Measurements from ENCODE around the gene TES.
A peak's percentile ranks its signal among the peaks of the same experiment; 100 is the strongest.

TES gene

DNA sequence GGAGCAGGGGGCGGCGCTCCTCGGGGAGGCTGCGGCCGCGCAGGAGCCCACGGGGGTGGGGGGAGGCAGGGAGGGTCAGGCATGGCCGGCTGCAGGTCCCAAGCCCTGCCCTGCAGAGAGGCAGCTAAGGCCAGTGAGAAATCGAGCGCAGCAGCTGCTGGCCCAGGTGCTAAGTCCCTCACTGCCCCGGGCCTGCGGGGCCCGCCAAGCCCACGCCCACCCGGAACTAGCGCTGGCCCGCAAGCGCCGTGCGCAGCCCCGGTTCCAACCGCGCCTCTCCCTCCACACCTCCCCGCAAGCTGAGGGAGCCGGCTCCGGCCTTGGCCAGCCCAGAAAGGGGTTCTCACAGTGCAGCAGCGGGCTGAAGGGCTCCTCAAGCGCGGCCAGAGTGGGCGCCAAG lies 28.3 kb upstream of the TES start:
- H3K27ac ChIP-seq, result no peak overlapping the region
- no peaks in the 10 kb centered on the region for H3K36me3 ChIP-seq (replicated peaks)
- no peak overlapping the region for H3K4me3 ChIP-seq (ENCODE audit: low read depth, low read length)
- TF ChIP-seq, protein P1, sequence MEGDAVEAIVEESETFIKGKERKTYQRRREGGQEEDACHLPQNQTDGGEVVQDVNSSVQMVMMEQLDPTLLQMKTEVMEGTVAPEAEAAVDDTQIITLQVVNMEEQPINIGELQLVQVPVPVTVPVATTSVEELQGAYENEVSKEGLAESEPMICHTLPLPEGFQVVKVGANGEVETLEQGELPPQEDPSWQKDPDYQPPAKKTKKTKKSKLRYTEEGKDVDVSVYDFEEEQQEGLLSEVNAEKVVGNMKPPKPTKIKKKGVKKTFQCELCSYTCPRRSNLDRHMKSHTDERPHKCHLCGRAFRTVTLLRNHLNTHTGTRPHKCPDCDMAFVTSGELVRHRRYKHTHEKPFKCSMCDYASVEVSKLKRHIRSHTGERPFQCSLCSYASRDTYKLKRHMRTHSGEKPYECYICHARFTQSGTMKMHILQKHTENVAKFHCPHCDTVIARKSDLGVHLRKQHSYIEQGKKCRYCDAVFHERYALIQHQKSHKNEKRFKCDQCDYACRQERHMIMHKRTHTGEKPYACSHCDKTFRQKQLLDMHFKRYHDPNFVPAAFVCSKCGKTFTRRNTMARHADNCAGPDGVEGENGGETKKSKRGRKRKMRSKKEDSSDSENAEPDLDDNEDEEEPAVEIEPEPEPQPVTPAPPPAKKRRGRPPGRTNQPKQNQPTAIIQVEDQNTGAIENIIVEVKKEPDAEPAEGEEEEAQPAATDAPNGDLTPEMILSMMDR (IDR thresholded peaks at IDR 0.05; ENCODE audit: low read depth, low read length, missing control alignments), result no peak
- DNase-seq, result no peak
- in situ Hi-C loops (cut with HindIII; ENCODE audit: low pct_ligation_motif_present, low sequenced_read_pairs), result no loop called here
- no peaks in the 10 kb centered on the region for H3K27me3 ChIP-seq (replicated peaks)

DNA sequence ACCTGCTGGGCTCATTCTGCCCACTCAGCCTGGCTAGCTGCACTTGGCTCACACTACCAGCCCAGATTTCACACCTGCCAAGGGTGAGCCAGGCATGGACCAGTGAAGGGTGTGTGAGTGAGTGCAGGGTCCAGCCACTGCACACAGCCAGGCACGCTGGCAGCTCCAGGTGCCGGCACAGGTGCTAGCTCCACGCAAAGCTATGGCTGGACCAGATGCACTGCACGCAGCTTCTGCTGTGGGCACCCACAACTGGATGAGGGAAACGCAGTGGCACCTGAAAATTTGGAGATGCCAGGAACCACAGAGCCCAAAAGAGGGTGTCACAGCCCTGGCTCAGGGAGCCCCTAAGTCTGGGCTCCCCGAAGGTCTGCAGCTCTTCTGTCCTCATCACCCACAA lies 24.9 kb upstream of the TES start:
- Histone ChIP-seq H3K4me3 (ENCODE audit: low read depth, low read length) (no peak overlapping the region), H3K27me3 (replicated peaks) (no peaks in the 10 kb centered on the region), H3K27ac (no peak overlapping the region), H3K36me3 (replicated peaks) (no peaks in the 10 kb centered on the region)
- no peak for DNase-seq
- TF ChIP-seq, protein P1 (IDR thresholded peaks at IDR 0.05; ENCODE audit: low read depth, low read length, missing control alignments), result no peak
- in situ Hi-C loops (cut with HindIII; ENCODE audit: low pct_ligation_motif_present, low sequenced_read_pairs), result no loop called here

DNA sequence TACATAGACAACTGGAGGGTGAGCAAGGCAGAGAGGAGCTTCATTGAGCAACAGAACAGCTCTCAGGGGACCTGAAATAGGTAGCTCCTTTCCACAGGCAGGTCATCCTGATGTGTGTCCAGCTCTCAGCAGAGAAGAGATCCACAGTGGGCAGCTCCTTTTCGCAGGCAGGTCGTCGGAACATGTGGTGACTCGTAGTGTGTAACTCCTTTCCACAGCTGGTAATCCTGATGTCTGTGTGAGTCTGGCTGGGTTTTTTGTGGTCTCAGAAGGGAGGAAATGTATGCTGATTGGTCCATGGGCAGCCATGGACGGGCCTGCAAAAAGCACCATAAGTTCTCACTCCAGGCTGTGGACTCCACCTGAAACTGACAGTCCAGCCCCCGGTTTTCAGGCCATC lies 24.4 kb upstream of the TES start:
- Histone ChIP-seq H3K36me3 (replicated peaks) (no peaks in the 10 kb centered on the region), H3K4me3 (ENCODE audit: low read depth, low read length) (no peak overlapping the region), H3K27me3 (replicated peaks) (no peaks in the 10 kb centered on the region), H3K27ac (no peak overlapping the region)
- no peak for DNase-seq
- in situ Hi-C loops (cut with HindIII; ENCODE audit: low pct_ligation_motif_present, low sequenced_read_pairs), result no loop called here
- TF ChIP-seq, protein P1 (IDR thresholded peaks at IDR 0.05; ENCODE audit: low read depth, low read length, missing control alignments), result no peak

DNA sequence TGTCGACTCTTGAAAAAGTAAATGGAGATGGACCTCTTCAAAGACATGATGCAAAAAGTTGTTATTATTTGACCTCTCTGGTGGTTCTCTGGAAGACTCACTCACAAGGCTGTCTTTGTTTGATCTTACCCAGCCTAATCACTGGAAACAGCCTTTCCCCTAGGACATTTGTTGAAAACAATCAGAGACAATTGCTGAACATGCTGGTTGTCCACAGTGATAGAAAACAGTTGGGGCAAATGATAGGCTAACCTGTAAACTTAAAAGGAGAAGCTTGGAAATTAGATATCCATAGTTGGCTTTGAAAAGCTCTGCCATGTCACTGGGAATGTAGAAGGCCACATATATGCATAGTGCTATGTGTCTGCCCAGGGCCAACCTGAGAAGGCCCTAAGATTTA lies 22.9 kb upstream of the TES start:
- in situ Hi-C loops (cut with HindIII; ENCODE audit: low pct_ligation_motif_present, low sequenced_read_pairs), result no loop called here
- H3K27ac ChIP-seq, result no peak overlapping the region
- no peak for DNase-seq
- no peaks in the 10 kb centered on the region for H3K36me3 ChIP-seq (replicated peaks)
- H3K4me3 ChIP-seq (ENCODE audit: low read depth, low read length), result no peak overlapping the region
- no peaks in the 10 kb centered on the region for H3K27me3 ChIP-seq (replicated peaks)
- TF ChIP-seq, protein P1 (IDR thresholded peaks at IDR 0.05; ENCODE audit: low read depth, low read length, missing control alignments), result no peak

DNA sequence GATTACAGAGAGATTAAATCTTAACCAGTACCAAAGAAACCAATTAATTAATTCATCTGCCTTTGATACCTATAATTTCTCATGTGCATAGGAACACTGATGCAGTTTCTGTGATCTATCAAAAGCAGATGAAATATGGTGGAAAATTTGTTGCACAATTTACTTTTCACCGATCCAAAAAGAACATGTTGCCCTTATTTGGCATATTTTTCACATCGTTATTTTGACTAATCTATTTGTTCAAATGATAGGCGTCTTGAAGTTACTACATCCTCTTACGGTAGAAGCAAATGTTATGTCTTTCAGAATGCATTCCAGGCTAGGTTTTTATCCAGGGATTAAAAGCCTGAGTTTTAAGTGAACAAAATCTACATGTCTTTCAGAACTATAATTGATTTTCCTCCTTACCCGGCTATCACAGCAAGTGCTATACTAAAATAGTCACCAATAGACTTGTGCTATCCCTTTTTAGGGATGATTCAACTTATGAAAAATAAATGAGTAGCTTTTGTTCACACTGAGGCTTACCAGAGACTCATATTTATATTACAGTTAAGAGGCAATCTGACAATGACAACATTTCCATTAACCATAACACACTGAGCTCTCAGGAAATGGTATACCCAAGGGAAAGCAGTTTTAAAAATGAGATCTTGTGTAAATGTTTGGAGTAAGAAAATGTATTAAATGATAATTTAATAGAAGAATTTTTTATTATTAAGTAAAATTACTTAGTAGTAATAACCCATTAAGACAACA lies 16.8 kb upstream of the TES start:
- Histone ChIP-seq H3K4me3 (ENCODE audit: low read depth, low read length) (no peak overlapping the region), H3K36me3 (replicated peaks) (no peaks in the 10 kb centered on the region), H3K27me3 (replicated peaks) (no peaks in the 10 kb centered on the region), H3K27ac (peak overlapping the region; percentile 17)
- DNase-seq, result no peak
- TF ChIP-seq, protein P1 (IDR thresholded peaks at IDR 0.05; ENCODE audit: low read depth, low read length, missing control alignments), result no peak
- in situ Hi-C loops (cut with HindIII; ENCODE audit: low pct_ligation_motif_present, low sequenced_read_pairs), result no loop called here

DNA sequence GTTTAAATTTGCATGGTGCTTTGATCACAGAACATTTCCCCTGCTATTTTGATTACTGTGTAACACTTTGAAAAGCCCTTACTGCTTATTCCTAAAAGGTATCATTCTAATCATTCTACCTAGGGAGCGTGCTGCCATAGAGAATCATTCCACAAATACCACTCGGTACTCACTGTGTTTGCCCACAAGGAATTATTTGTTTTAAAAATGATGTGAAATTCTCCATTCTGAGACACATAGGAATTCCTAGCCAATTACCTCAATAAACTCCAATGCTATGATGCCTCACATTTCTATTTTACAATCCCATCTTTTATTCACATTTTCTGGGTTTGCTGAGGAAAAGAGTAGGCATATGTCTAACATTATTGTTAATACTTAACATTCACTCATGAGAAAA lies 16.2 kb upstream of the TES start:
- no peak overlapping the region for H3K4me3 ChIP-seq (ENCODE audit: low read depth, low read length)
- in situ Hi-C loops (cut with HindIII; ENCODE audit: low pct_ligation_motif_present, low sequenced_read_pairs), result no loop called here
- no peaks in the 10 kb centered on the region for H3K36me3 ChIP-seq (replicated peaks)
- no peaks in the 10 kb centered on the region for H3K27me3 ChIP-seq (replicated peaks)
- no peak for DNase-seq
- H3K27ac ChIP-seq, result peak overlapping the region; percentile 17
- TF ChIP-seq, protein P1 (IDR thresholded peaks at IDR 0.05; ENCODE audit: low read depth, low read length, missing control alignments), result no peak

Data from brain microvascular endothelial cell (primary cell).